CD4-positive, alpha-beta T cell treated with Interleukin-6 at 100 ng/mL for 8 hours (primary cell): Measurements from ENCODE around the gene GALNT2.

ENCODE experiments used
- DNase-seq: peaks from one replicate; pipeline ENCODE4 v3.0.0-alpha.2; 2020; ENCODE audit warnings: mixed read lengths, low spot score

GALNT2 gene

DNA sequence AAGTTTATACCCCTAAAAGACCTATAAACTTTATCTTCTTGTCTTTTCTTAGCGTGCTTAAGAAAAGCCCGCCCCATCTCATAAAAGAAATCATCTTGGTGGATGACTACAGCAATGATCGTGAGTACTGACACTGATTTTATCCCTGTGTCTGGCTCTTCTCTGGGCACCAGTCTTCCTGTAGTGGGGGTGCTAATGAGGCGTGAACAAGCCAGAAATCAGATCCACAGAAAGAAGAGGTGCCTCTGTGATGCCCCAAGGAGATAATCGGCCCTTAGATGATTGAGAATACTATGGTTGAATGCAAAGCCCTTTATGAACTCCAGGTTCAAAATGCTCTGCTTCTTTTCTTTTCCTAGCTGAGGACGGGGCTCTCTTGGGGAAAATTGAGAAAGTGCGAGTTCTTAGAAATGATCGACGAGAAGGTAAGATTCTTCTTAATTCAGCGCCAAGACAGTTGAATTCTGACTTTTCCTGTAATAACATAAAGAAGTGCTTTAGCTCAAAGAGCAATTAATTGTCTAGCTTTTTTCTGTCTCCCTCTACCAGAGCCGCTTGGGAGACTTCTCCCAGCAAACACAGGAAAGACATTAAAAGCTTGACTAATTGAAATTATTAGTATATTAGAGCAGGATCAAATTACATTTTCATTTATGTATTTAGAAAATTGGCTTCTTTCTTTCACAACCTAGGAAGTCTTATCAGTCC lies 169.4 kb downstream of the GALNT2 start:
- DNase-seq: no peak

DNA sequence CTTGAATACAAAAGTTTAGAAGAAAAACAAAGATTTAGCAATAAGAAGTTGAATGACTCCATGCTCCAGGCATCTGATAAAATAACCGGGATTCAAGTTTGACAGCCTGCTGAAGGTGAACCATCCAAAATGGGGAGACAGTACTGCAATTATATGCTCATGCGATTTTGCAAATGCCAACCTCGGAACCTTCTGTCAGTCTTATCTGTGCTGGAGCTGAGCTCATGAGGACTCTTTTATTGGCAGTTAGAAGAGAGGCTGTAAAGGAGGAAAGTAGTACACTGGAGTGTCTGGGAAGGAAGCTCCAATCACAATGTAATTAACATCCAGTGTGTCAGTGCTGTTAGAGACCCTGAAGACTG lies 170.0 kb downstream of the GALNT2 start:
- DNase-seq: no peak

DNA sequence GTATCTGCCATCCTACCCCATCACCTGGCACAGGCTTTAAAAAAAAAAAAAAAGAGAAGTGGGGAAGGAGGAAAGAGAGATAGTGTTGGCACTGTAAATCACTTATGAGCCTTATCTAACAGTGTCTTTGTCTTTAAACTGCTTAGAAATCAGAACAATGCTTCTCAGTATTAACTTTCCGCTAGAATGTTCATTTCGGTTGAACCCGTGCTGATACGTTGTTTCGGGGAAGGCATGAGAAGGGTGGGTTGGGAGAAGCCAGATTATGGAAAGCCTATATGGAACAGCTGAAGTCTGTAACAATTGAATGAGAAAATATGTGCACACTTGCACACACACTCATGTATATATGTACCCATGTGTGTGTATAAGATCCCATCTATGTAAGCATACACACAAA lies 170.8 kb downstream of the GALNT2 start:
- DNase-seq: no peak

DNA sequence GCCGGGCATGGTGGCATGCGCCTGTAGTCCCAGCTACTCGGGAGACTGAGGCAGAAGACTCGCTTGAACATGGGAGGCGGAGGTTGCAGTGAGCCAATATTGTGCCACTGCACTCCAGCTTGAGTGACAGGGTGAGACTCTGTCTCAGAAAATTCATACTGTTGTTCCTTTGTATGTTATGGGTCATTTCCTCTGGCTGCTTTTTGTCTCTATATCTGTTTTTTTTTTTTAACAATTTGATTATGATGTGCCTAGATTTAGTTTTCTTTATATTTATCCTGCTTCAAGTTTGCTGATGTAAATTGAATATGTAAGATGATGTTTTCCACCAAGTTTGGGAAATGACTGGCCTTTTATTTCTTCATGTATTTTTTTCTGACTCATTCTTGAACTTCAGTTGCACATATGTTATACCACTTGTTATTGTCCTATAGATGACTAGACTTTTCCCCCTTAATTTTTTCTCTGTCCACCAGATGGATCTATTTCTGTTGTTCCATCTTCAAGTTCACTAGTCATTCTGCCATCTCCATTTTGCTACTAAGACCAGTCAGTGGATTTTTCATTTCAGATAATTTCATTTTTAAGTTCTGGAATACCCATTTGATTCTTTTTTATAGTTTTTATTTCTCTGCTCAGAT lies 173.5 kb downstream of the GALNT2 start:
- no peak for DNase-seq

DNA sequence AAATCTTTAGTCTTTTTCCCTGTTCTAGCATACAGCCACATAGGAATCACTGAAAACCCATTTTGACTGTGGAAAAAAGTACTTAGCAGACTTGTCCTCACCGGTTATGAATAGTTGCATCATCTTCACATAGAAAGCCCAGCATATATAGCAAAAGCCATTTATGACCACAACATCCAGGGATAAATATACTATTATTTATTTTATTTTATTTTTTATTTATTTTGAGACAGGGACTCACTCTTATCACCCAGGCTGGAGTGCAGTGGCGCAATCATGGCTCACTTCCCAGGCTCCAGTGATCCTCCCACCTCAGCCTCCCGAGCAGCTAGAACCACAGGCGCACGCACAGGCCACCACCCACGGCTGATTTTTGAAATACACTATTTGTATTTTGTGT lies 175.3 kb downstream of the GALNT2 start:
- DNase-seq: no peak

DNA sequence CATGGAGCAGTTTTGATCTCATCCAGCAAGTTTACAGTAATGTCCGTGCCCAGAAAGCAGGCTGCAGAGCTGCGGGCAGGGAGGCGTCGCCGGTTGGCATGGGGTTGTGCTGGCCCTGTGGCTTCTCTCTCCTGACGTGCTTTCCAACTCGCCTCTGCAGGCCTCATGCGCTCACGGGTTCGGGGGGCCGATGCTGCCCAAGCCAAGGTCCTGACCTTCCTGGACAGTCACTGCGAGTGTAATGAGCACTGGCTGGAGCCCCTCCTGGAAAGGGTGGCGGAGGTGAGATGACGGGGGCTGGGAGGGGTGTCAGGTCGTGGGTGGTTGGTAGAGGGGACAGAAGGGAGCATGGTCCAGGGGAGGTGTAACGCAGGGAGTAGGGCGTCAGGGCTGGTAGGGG lies 176.1 kb downstream of the GALNT2 start:
- DNase-seq: no peak

DNA sequence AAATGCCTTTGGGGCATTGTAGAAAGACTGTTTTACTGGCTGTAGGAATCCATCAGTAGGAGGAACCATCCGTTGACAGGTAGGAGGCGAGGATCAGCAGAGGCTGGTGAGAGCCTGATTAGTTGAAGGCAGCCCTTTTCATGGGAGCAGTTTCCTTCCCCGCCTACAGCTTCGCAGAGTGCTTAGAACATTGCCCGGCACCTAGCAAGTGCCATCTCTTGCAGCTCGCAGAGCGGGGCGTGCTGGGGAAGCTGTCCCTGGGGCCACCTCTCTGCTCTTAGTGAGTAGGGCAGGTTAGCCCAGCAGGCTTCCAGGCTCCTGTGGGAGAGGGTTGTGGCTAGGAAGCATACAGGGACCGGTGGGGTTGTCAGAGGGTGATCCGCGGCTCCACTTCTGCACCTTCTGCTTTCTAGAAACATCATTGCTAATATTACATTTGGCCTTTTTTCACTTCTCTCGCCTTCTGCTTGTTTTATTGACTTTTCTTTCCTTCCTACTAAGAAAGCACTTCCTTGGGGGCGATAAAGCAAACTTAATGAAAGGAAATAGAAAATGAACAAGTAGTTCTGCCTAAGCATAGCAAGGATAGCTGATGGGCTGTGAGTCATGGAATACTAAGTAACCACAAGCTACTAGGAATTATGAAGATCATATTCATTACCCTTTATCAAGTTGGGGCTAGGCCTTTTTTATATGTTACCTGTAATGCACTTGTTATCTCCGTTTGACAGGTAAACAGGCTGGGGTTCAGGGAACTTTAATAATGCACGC lies 176.7 kb downstream of the GALNT2 start:
- no peak for DNase-seq

DNA sequence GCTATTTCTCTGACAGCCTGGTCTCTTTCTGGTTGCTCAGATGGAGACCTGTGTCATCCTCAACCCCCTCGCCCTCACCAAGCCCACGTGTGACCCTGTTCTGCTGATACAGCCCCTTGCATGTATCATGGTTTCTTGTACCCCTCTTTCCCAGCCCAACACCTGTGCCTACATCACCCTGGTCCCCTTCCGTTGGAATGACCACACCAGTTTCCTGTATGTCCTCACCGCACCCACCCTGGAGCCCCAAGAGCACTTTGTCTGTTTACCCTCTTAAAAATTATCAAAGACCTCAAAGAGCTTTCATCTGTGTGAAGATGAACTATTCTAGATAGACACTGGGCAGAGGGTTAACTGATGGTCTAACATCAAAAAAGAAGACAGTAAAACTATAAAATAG lies 179.5 kb downstream of the GALNT2 start:
- DNase-seq: no peak

DNA sequence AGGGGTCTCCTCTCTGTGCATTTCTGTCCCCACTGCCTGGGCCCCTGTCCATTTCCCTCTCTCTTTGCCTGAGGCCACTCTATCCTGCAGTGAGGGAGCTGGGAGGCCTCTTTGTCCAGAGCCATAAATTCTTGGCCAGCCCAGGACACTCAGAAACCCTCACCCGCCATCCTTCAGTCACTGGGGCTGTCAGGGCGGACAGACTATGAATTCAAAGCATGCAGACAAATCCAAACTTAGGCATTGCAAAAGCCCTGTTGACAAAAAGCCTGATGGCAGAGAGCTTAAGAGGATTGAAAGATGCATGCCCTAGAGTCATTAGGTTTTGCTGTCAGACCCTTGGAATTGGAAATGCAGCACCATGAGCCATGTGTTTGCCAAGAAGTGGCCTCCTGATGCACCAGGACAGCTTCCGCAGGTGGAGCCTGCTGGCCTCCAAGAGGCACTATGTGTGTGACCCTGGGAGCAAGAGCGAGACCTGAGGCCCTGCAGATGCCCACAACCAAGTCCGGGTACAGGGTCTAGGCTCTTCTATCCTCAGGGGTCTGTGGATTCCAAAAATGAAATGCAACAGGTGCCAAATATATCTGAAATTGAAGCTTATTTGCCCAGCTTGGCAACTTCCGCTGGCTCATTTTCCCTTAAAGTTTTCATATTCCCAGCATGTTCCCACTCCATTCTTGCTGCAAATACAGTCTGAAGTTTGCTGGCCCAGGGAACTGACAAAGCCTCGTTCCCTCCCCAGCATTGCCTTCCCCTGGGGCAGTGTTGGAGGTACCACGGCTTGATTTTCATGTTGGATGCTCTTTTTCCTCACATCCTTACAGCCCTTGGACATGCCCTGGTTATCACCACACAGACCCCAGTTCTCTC lies 181.2 kb downstream of the GALNT2 start:
- no peak for DNase-seq

DNA sequence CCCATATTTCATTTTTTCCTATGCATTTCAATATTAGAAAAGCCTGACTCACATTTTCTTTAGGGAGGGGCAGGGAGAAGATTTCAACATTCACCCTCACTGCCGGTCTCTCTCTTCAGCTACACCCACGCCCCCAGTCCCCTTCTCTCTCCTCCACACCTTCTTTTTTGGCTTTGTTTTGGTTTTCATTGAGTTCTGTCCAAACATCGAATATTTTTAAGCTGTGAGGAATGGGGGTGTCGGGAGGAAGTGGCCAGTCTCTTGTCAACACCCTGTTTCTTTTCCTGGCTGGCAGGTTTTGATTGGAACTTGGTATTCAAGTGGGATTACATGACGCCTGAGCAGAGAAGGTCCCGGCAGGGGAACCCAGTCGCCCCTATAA lies 181.8 kb downstream of the GALNT2 start:
- no peak for DNase-seq

DNA sequence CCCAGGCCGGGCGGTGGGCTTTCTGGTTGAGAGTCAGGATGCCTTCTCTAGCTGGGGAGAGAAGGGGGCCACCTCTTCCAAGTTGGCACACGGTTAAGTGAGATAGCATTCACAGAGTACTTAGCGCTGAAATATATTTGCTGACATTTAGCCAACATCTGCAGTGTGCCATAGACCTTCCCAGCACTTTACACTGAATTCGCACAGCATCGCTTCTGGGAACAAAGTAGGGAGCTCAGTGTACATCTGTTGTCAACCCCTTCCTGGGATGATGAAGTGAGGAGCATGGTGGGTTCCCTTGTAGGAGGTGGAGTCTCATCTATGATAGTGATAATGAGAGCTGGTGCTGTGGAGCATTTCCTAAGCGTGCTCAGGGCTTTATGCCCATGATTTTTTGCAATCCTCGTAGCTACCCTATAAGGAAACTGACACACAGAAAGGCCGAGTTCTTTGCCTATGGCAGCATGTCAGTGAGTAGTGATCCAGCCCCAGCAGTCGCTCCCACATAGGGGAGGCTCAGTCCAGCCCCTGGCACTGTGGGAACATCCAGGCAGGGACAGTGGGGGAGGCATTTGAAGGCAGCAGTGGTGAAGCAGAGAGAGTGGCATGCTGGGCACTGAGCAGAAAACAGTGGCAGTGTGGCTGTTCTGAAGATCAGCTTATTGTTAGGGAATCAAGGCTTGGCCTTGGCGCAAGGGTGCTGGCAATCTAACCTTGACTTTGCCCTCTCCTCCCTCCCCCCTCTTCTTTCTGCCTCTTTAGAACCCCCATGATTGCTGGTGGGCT lies 182.8 kb downstream of the GALNT2 start:
- no peak for DNase-seq

DNA sequence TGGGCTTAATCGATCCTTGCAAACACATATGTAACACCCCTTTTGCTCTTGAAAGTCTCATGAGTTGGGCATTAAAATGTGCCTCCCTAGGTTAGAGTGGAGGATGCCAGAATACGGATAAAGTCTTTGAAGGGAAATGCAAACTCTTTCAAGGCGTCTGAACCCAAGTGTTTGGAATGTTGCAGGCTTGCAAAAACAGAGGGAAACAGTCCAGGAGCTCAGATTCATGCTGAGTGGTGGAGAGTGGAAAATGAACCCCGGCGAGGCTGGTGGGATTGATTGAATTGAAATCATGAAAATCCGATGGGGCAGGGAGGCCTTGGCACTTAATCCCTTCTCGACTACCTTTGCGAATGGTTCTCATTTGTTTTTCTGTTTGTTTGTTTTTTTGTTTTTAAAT lies 183.6 kb downstream of the GALNT2 start:
- no peak for DNase-seq

DNA sequence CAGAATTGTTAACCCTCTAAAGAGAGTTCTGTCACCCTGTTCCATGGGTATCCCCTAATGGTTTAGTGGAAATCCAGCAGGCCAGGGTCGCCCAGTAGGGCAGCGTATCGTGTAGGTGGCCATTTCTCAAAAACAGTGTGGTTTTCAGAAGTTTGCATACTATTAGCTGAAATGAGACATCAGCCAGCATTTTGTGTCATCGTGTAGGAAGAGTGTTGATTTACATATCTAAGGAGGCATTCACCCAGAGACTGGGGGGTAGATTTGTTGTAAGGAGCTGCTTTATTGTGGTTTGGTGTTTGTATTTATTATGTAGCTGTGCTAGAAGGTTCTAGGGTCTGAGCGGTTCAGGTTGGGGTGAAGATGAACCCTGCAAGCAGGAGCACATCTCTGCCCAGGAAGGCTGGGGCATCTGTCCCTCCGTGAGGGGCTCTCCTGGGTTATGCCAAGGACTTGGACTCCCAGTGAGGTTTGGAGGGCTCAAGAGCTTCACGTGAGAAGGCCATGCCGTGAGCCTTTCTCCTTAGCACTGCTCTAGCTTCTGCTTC lies 184.7 kb downstream of the GALNT2 start:
- DNase-seq: no peak

DNA sequence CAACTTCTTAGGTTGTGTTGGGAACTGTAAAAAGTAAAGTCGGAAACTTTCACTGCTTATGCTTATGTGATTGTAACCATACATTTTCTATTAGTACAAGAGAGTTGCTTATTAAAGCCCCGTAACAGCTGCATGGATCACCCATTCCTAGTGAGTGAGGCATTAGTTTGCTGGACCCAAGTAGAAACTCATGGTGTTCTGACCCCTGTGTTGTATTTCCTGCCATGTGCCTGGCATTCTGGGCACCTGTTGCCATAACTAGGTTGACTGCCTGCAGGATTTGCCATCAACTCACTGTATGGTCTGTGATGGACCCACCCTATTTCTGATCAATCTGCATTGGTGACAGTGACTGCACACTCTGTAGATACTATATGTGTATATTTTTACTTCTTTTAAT lies 186.1 kb downstream of the GALNT2 start:
- DNase-seq: no peak

DNA sequence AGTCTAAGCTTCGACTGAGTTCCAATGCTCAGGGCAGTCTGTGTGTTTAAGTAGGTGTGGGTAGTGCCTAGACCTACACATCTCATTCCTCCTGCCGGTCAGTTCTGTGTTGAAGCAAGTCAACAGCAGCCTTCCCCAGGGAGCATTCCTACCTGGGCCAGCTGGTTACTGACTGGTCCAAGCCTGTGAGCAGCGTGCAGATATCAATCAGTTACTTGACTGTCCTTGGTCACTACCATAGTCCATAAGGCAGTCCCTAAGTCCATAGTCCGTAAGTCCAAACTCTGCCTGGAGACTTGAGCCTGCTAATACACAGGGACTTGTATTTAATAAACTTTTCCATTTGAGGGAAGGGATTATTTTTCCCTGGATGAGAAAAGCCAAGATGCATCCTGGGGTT lies 187.2 kb downstream of the GALNT2 start:
- no peak for DNase-seq

DNA sequence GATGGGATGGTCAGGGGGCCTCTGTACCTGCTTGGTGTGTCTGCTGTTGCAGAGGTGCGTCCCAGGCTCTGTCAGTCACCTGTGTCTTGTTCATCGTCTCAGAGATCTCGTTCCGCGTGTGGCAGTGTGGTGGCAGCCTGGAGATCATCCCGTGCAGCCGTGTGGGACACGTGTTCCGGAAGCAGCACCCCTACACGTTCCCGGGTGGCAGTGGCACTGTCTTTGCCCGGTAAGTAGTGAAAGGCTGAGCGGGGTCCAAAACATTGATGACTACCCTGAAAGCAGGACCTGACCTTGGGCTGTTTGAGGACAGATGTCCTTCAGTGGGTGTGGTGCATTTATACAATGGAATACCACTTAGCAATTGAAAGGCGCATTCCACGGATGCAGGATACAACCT lies 188.1 kb downstream of the GALNT2 start:
- no peak for DNase-seq

DNA sequence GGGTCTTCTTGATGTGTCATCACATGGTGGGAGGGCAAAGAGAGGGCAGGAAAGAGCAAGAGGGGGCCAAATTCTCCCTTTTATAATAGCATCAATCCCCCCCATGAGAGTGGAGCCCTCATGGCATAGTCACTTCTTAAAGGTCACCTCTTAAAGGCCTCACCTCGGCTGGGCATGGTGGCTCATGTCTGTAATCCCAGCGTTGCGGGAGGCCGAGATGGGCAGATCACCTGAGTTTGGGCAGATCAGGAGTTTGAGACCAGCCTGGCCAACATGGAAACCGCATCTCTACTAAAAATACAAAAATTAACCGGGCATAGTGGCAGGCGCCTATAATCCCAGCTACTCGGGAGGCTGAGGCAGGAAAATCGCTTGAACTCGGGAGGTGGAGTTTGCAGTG lies 189.0 kb downstream of the GALNT2 start:
- no peak for DNase-seq

DNA sequence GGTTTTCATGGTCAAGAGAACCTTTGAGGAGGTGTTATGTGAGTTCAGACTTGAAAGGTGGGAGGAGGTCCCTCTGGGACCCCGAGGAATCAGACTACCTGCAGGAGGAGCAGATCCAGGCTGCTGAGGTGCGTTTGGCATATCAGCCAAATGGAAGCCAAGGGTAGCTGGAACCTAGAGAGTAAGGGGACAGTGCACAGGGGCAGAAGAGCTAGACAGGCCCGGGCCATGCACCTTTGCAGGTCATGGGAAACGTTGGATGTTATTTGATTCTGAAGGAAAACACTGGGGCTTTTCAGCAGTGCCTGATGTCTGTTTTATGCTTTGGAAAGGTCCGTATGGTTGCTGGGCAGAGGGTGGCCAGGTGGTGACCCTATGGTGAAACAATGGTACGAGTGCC lies 189.9 kb downstream of the GALNT2 start:
- DNase-seq: no peak

DNA sequence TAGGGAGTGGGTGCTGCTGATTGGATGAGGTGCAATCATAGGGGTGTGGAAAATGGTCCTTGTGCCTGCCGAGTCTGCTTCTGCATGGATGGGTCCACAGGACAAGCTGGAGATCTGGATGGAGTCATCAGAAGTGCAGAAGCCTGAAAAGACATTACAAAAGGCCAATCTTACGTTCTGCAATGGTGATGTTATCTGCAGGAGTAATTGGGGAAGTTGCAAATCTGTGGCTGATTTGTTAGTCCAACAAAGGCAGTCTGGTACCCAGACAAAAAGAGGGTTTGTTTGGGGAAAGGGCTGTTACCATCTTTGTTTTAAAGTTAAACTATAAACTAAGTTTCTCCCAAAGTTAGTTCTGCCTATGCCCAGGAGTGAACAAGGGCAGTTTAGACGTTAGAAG lies 192.6 kb downstream of the GALNT2 start:
- DNase-seq: no peak

DNA sequence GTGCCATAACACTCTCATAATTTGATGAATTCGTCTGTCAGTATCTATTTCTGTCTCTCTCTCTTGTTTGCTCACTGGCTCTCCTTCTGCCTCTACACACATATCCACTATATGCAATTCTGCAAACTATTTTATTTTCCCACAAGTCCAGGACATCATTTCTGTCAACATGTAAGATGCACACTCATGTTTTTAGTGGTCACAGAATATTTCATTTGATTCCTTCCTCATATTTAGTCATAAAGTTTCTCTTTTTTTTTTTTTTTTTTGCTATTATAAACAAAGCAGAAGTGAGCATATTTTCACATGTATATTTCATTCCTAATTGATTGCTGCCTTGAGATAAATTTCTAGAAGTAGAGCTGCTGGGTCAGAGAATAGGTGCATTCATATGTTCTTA lies 193.8 kb downstream of the GALNT2 start:
- DNase-seq: no peak

DNA sequence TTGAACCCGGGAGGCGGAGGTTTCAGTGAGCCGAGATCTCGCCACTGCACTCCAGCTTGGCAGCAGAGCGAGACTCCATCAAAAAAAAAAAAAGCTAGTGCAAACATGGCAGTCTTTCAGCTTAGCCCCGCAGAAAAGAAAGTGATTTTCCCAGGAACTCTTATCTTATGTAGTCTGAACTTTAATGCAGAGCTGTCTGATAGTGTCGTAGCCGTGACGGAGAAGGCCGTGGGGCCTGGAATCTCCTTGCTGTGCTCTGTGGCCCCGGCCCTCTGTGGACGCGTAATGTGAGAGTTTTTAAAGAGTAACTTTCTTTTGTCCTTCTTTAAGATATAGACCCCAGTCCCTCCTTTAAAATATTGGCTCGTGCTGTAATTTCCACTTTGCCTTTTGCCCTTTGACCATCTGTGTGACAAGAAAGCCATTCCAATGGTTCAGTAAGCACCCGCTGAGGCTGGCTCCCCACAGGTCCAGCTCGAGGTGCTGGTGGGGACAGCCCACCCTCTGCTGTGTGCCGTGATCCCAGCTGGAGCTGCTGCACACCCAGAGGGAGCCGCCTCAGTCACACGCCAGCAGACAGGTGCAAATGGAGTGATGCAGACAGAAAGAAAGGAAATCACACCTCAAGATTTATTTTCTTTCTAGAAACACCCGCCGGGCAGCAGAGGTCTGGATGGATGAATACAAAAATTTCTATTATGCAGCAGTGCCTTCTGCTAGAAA lies 195.1 kb downstream of the GALNT2 start:
- no peak for DNase-seq
